ENCODE measurements around the gene MGMT.

The MGMT gene

DNA sequence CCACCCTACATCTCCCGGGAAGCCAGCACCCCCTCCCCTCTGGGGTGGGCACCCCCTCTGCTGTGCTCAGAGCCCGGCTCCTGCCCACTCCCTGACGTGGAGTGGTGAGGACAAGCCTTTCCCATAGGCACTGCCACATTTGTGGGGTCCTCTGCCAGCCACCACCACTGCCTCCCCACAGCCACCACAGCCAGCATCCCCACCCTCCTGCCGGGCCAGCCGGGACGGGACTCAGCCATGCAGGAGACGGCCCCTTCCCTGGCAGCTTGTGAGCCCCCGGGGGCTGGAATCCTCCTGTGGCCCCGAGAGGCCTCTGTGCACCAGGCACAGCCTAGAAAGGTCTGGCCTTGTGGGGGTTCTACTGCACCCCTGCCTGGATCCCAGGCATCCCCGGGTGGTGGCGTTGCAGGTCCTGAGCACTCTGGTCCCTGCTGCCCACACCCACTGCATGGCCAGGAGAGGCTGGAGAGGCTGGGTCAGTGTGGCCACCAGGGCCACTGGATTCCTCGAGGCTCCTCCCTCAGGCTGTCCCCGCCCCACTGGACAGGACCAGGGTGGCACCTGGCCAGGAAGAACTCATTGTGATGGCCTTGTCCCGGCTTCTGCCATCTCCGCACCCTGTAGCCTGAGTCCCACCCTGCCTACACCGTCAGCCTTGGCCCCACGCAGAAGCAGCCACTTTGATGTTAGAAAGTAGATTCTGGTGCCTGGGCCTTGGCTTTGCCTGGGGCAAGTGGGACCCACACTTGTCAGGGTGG, 349.0 kb downstream of the MGMT start:
- no peak for DNase-seq

GRCh38 chr10:129816656-129817045, 349.6 kb downstream of the MGMT start:
- no peak for DNase-seq
